Gastroesophageal sphincter (tissue), 3 donors: ENCODE results near the gene ID3.

Source experiments
- CTCF ChIP-seq, 4 experiments: fragments of 200-600 bp in 2 of 4; fragments of 450-650 bp in 2 of 4; sonication (generic) in 1 of 4; IDR thresholded peaks; one replicate each; pipeline ENCODE4 v1.5.1; 2017 to 2019; ENCODE audit warnings: antibody characterized with exemption in 4 of 4, mild to moderate bottlenecking in 2 of 4, moderate library complexity in 2 of 4
- EP300 ChIP-seq: sonication (generic); formaldehyde crosslinking; IDR thresholded peaks from one replicate; pipeline ENCODE4 v1.6.1; 2017; ENCODE audit warnings: antibody characterized with exemption, mild to moderate bottlenecking
- POLR2A ChIP-seq, 2 donors: fragments of 450-650 bp; IDR thresholded peaks; one replicate each; pipeline ENCODE4 v1.6.1; 2017; ENCODE audit warnings: antibody characterized with exemption in 2 of 2, mild to moderate bottlenecking in 2 of 2, moderate library complexity in 1 of 2
- POLR2AphosphoS5 ChIP-seq: sonication (generic); formaldehyde crosslinking; IDR thresholded peaks from one replicate; pipeline ENCODE4 v1.6.1; 2017; ENCODE audit warnings: antibody characterized with exemption

GRCh38 chr1:23578997-23579363 lies 19.7 kb upstream of the ID3 start:
- TF ChIP-seq CTCF (IDR thresholded peaks at IDR 0.05) (no peak), POLR2A (IDR thresholded peaks at IDR 0.05) (no peak), POLR2AphosphoS5 (no peak), EP300 (no peak)
